Mesendoderm (in vitro differentiated cells): Measurements from ENCODE around the gene HOMER2.
A peak's percentile ranks its signal among the peaks of the same experiment; 100 is the strongest.
"Not testable (repeated sequence)": the region's sequence is repeated elsewhere in the genome, so short reads cannot be mapped to it uniquely, and the experiment has no call there.

ENCODE experiments used
- DNase-seq: peaks from one replicate; pipeline ENCODE4 v3.0.0; 2013
- H2AK5ac ChIP-seq: 2 replicates; pipeline ENCODE4 v1.6.1; 2013; ENCODE audit warnings: low read length, inconsistent platforms
- H2BK120ac ChIP-seq: 2 replicates; pipeline ENCODE4 v1.6.1; 2013; ENCODE audit warnings: low read depth, mild to moderate bottlenecking, low read length, moderate library complexity, mixed read lengths
- H2BK15ac ChIP-seq: replicated peaks from 2 replicates; pipeline ENCODE4 v1.6.1; 2013; ENCODE audit warnings: low read depth, mild to moderate bottlenecking, moderate library complexity
- H2BK5ac ChIP-seq: 2 replicates; pipeline ENCODE4 v1.6.1; 2013; ENCODE audit warnings: low read length, inconsistent platforms
- H3K18ac ChIP-seq: 2 replicates; pipeline ENCODE4 v1.6.1; 2013; ENCODE audit warnings: mild to moderate bottlenecking, low read length, mixed read lengths
- H3K23ac ChIP-seq: one replicate; pipeline ENCODE4 v1.6.1; 2013; ENCODE audit warnings: low read length
- H3K27ac ChIP-seq: 2 replicates; pipeline ENCODE4 v1.5.1; 2013; ENCODE audit warnings: low read depth, mild to moderate bottlenecking, inconsistent platforms, low read length, moderate library complexity
- H3K27me3 ChIP-seq: 2 replicates; pipeline ENCODE4 v1.6.1; 2013; ENCODE audit warnings: low read length, control low read depth, mild to moderate bottlenecking, inconsistent platforms; ENCODE audit not compliant: insufficient read depth, poor library complexity
- H3K36me3 ChIP-seq: 2 replicates; pipeline ENCODE4 v1.6.1; 2013; ENCODE audit warnings: low read length, inconsistent platforms; ENCODE audit not compliant: control insufficient read depth, insufficient read depth
- H3K4ac ChIP-seq: one replicate; pipeline ENCODE4 v1.6.1; 2013; ENCODE audit warnings: low read depth, mild to moderate bottlenecking, low read length, moderate library complexity
- H3K4me1 ChIP-seq: 2 replicates; pipeline ENCODE4 v1.6.1; 2013; ENCODE audit warnings: low read depth, low read length, inconsistent platforms; ENCODE audit not compliant: control insufficient read depth
- H3K4me2 ChIP-seq: 2 replicates; pipeline ENCODE4 v1.6.1; 2013; ENCODE audit warnings: low read length
- H3K4me3 ChIP-seq: 2 replicates; pipeline ENCODE4 v1.5.1; 2013; ENCODE audit warnings: mild to moderate bottlenecking, low read length
- H3K56ac ChIP-seq: one replicate; pipeline ENCODE4 v1.6.1; 2013; ENCODE audit warnings: low read length
- H3K79me1 ChIP-seq: 2 replicates; pipeline ENCODE4 v1.6.1; 2013; ENCODE audit warnings: low read length, inconsistent platforms
- H3K79me2 ChIP-seq: 2 replicates; pipeline ENCODE4 v1.6.1; 2013; ENCODE audit warnings: mild to moderate bottlenecking, low read length; ENCODE audit not compliant: control insufficient read depth, insufficient read depth
- H3K9ac ChIP-seq: 2 replicates; pipeline ENCODE4 v1.6.1; 2013; ENCODE audit warnings: low read length, inconsistent platforms
- H4K5ac ChIP-seq: one replicate; pipeline ENCODE4 v1.6.1; 2013; ENCODE audit warnings: low read length
- H4K8ac ChIP-seq: one replicate; pipeline ENCODE4 v1.6.1; 2013; ENCODE audit warnings: low read depth, mild to moderate bottlenecking, control low read depth, low read length, moderate library complexity
- WGBS: extraction: QIAGEN DNeasy Blood & Tissue Kit; methylation state at CpG from one replicate; pipeline ENCODE4 v1.1.7; 2013; ENCODE audit warnings: low lambda C conversion rate, missing lambda C conversion rate; ENCODE audit not compliant: insufficient coverage; ENCODE audit errors: extremely low coverage; 5-methylcytosine and 5-hydroxymethylcytosine counted together

HOMER2 gene

GRCh38 chr15:82900511-82901060, 51.9 kb downstream of the HOMER2 start:
- Histone ChIP-seq H2AK5ac (no peak overlapping the region), H3K23ac (no peak overlapping the region), H3K18ac (no peak overlapping the region), H2BK5ac (no peak overlapping the region), H3K4me1 (no peaks in the 10 kb centered on the region), H3K36me3 (no peaks in the 10 kb centered on the region), H3K4me2 (no peak overlapping the region), H3K27ac (no peak overlapping the region), H3K9ac (no peak overlapping the region), H2BK120ac (no peak overlapping the region), H3K4me3 (no peak overlapping the region), H3K56ac (no peak overlapping the region), H4K8ac (no peak overlapping the region), H3K79me1 (no peaks in the 10 kb centered on the region), H3K27me3 (no peaks in the 10 kb centered on the region), H3K4ac (no peak overlapping the region), H4K5ac (no peak overlapping the region), H3K79me2 (no peaks in the 10 kb centered on the region), H2BK15ac (no peak overlapping the region)
- WGBS = no CpG with 5 or more reads among the region's 1 CpG
- DNase-seq = no peak

- no peak overlapping the region for H3K4me3 ChIP-seq
- H3K4ac ChIP-seq = no peak overlapping the region
- H3K23ac ChIP-seq = no peak overlapping the region
- H3K56ac ChIP-seq = no peak overlapping the region
- no peak overlapping the region for H2BK15ac ChIP-seq
- no peaks in the 10 kb centered on the region for H3K79me1 ChIP-seq
- H4K5ac ChIP-seq = no peak overlapping the region
- no peaks in the 10 kb centered on the region for H3K36me3 ChIP-seq
- no peaks in the 10 kb centered on the region for H3K4me1 ChIP-seq
- no peak overlapping the region for H3K18ac ChIP-seq
- H2AK5ac ChIP-seq = no peak overlapping the region
- H3K27ac ChIP-seq = no peak overlapping the region
- no peak overlapping the region for H4K8ac ChIP-seq
- H3K9ac ChIP-seq = no peak overlapping the region
- no peaks in the 10 kb centered on the region for H3K27me3 ChIP-seq
- no peak overlapping the region for H2BK5ac ChIP-seq
- no peaks in the 10 kb centered on the region for H3K79me2 ChIP-seq
- DNase-seq = no peak
- no CpG with 5 or more reads among the region's 2 CpGs for WGBS
- no peak overlapping the region for H3K4me2 ChIP-seq
- no peak overlapping the region for H2BK120ac ChIP-seq
Observed at GRCh38 chr15:82898961-82899360, 53.6 kb downstream of the HOMER2 start.

- Histone ChIP-seq H2AK5ac (no peak overlapping the region), H3K9ac (no peak overlapping the region), H3K36me3 (no peaks in the 10 kb centered on the region), H2BK5ac (no peak overlapping the region), H3K4ac (no peak overlapping the region), H3K27ac (no peak overlapping the region), H3K4me2 (no peak overlapping the region), H3K27me3 (no peaks in the 10 kb centered on the region), H4K8ac (no peak overlapping the region), H4K5ac (no peak overlapping the region), H3K18ac (no peak overlapping the region), H2BK15ac (no peak overlapping the region), H3K4me3 (no peak overlapping the region), H3K79me1 (no peaks in the 10 kb centered on the region), H3K79me2 (no peaks in the 10 kb centered on the region), H3K56ac (no peak overlapping the region), H2BK120ac (no peak overlapping the region), H3K4me1 (no peaks in the 10 kb centered on the region), H3K23ac (no peak overlapping the region)
- no CpG with 5 or more reads among the region's 5 CpGs for WGBS
- DNase-seq = no peak
Observed at GRCh38 chr15:82895983-82896382, 56.5 kb downstream of the HOMER2 start.

- Histone ChIP-seq H3K9ac (no peak overlapping the region), H3K27ac (no peak overlapping the region)
- peak; percentile 75 for DNase-seq
Observed at GRCh38 chr15:82894971-82895520, 57.5 kb downstream of the HOMER2 start.

GRCh38 chr15:82893473-82893872, 59.0 kb downstream of the HOMER2 start:
- H3K18ac ChIP-seq, H3K4me3 ChIP-seq, H3K56ac ChIP-seq, H3K79me1 ChIP-seq, H2BK5ac ChIP-seq, H2BK120ac ChIP-seq, H3K4me2 ChIP-seq, H3K9ac ChIP-seq, H3K27me3 ChIP-seq, H4K8ac ChIP-seq, H3K4me1 ChIP-seq, H2AK5ac ChIP-seq, DNase-seq, H3K79me2 ChIP-seq, H3K36me3 ChIP-seq, H4K5ac ChIP-seq, H3K4ac ChIP-seq, H3K23ac ChIP-seq, H2BK15ac ChIP-seq, H3K27ac ChIP-seq: not testable (repeated sequence)
- no CpG with 5 or more reads among the region's 12 CpGs for WGBS

More at GRCh38 chr15:82894971-82895520, 57.5 kb downstream of the HOMER2 start:
- no peaks in the 10 kb centered on the region for H3K4me1 ChIP-seq
- no peak overlapping the region for H2BK15ac ChIP-seq
- H2BK120ac ChIP-seq = no peak overlapping the region
- H2BK5ac ChIP-seq = no peak overlapping the region
- no peak overlapping the region for H4K5ac ChIP-seq
- H3K79me2 ChIP-seq = no peaks in the 10 kb centered on the region
- H3K23ac ChIP-seq = no peak overlapping the region
- no peak overlapping the region for H4K8ac ChIP-seq
- no CpG with 5 or more reads among the region's 4 CpGs for WGBS
- H3K56ac ChIP-seq = peak overlapping the region; percentile 8
- no peaks in the 10 kb centered on the region for H3K27me3 ChIP-seq
- H3K18ac ChIP-seq = no peak overlapping the region
- H3K4ac ChIP-seq = no peak overlapping the region
- no peak overlapping the region for H2AK5ac ChIP-seq
- H3K79me1 ChIP-seq = no peaks in the 10 kb centered on the region
- H3K4me2 ChIP-seq = no peak overlapping the region
- H3K36me3 ChIP-seq = no peaks in the 10 kb centered on the region
- no peak overlapping the region for H3K4me3 ChIP-seq

GRCh38 chr15:82892573-82892972, 59.9 kb downstream of the HOMER2 start:
- Histone ChIP-seq H3K79me1 (no peaks in the 10 kb centered on the region), H3K4me2 (no peak overlapping the region), H3K4me1 (no peaks in the 10 kb centered on the region), H3K4ac (no peak overlapping the region), H2AK5ac (no peak overlapping the region), H3K4me3 (no peak overlapping the region), H4K8ac (no peak overlapping the region), H4K5ac (no peak overlapping the region), H3K36me3 (no peaks in the 10 kb centered on the region), H3K56ac (no peak overlapping the region), H3K27ac (no peak overlapping the region), H2BK15ac (no peak overlapping the region), H2BK120ac (no peak overlapping the region), H3K9ac (no peak overlapping the region), H2BK5ac (no peak overlapping the region), H3K27me3 (no peaks in the 10 kb centered on the region), H3K23ac (no peak overlapping the region), H3K79me2 (no peaks in the 10 kb centered on the region), H3K18ac (no peak overlapping the region)
- DNase-seq = no peak
- no CpG with 5 or more reads among the region's 9 CpGs for WGBS
